Activated CD4-positive, alpha-beta T cell treated with anti-CD3 and anti-CD28 coated beads, Interleukin-2, amount 50 U/mL, for 24 hours (primary cell): ENCODE data around the gene PCK1.

Experiments
- DNase-seq, 2 donors: peaks; one replicate each; pipeline ENCODE4 v3.0.0-alpha.2; 2020; ENCODE audit warnings: low read depth in 1 of 2, low spot score in 1 of 2

PCK1 gene

GRCh38 chr20:57536120-57536708 is 24.7 kb upstream of the PCK1 start:
- no peak for DNase-seq

DNA sequence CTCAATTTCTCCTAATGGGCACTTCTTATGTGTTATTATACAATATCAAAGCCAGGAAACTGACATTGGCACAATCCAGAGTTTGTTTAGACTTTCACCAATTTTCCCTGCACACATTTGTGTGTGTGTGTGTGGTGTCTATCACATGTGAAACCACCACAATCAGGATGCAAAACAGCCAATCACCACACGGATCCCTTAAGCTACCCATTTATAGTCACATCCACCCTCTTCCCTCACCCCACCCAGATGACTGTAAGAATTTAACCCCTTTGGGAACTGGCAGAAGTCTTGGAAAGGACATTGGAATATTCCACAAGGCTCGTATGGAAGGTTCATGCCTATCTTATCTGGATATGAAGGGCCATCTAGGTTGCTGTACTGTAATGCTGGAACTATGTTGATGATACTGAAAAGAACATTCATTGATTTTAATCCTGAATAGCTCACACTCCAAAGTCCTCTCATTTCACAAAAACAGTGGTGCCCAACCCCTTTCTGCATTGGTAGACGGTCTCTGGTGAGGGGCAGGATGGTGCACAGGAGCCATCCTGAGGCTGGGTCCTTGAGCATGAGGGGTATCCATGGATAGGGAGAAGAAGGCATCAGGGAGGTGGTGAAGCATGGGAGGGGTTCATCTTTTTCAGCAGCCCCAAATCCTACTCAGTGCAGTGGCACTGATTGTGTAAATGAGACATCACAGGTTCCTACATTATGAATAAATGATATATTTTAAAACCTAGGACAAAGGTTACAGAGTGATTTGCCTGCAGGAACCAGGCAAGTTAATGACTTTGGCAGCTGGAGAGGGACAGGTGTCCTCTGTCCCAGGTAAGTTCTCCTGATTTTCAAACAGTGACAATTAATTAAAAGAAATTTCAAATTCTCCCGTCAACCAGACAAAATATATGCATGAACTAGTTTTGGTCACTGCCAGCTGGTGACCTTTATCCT is 23.9 kb upstream of the PCK1 start:
- no peak for DNase-seq

DNA sequence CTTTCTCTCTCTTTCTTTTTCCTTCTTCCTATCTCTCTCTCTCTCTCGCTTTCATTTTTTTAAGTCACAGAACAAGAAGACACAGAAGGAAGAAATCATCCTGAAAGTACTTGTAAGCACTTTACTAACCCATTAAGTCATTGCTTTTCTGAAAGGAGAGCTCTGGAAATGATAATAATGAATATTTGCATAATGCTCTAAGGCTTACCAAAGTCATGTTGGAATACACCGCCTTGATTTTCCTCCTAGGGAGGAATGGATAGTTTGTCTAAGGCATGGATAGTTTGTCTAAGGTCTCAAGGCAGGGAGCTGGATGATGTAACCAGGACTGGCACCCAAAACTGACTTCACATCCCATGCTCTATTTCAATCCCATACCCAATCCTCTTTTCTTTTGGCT is 23.1 kb upstream of the PCK1 start:
- no peak for DNase-seq

DNA sequence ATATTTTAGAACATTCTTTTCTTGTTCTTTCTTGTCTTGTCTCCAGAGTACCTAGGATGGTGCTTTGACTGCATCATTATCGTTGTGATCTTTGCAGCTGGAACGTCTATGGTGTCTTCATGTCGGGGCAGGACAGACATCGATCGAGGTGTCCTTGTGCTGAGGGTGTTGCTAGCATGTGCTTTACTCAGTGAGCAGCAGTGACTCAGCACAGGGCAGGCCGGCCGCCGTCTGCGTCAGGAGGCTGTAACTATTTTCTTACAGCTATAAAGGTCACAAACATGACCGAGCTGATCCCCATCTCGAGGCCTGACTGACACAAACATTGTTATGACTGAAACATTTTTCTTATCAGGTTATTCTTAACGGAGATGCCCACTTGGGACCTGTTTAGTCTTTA is 21.0 kb upstream of the PCK1 start:
- DNase-seq, result no peak

- no peak for DNase-seq
Measured at GRCh38 chr20:57540890-57541580, 19.9 kb upstream of the PCK1 start.

DNA sequence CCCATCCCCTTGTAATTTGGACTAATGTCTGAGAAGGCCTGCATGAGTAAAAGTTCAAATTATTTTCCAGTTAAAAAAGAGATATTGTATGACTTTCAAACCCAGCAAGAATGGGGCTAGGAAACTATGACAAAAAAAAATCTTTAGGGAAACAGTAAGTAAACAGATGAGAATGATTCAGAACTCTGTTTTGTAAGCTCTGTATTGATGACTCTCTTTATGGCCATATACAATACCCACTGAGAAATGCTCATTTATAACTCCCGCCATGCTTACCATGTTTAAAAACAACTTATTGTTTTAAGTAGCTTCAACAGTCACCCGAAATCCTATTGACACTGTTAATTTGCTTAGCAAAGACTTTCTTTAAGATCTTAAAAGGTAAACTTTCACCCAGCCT is 17.2 kb upstream of the PCK1 start:
- no peak for DNase-seq

- DNase-seq, result no peak
Measured at GRCh38 chr20:57544838-57545564, 15.9 kb upstream of the PCK1 start.

- no peak for DNase-seq
Measured at GRCh38 chr20:57545927-57546662, 14.8 kb upstream of the PCK1 start.

DNA sequence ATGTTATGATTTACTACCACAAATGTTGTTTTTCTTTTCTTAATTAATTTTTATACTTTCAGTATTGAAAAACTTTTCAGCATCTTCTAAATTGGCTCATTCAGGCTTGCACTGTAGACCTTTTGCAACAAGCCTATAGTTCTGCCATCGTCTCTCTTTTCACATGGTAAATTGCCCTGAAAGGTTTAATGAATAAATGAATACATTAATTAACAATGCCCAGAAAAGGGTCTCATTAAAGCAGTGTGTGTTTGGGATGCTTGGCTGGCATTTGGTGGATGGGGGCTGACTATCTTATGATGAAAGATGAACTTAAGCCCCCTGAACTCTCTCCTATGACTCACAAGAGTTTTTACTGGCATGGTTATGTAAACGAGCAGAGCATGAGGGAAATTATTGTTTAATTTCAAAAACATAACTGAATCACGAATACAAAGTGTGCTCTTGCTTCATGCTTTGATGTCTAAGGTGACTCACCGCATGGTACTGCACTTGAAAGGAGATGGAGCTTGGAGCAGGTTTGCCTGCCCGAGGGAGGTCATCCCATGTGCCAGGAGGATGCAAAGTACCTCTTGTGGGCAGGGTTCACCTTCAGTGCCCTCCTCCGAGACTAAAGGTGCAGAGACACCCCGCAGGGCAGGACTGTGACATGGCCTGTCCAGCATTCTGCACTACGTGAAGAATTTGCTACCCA is 13.8 kb upstream of the PCK1 start:
- no peak for DNase-seq

DNA sequence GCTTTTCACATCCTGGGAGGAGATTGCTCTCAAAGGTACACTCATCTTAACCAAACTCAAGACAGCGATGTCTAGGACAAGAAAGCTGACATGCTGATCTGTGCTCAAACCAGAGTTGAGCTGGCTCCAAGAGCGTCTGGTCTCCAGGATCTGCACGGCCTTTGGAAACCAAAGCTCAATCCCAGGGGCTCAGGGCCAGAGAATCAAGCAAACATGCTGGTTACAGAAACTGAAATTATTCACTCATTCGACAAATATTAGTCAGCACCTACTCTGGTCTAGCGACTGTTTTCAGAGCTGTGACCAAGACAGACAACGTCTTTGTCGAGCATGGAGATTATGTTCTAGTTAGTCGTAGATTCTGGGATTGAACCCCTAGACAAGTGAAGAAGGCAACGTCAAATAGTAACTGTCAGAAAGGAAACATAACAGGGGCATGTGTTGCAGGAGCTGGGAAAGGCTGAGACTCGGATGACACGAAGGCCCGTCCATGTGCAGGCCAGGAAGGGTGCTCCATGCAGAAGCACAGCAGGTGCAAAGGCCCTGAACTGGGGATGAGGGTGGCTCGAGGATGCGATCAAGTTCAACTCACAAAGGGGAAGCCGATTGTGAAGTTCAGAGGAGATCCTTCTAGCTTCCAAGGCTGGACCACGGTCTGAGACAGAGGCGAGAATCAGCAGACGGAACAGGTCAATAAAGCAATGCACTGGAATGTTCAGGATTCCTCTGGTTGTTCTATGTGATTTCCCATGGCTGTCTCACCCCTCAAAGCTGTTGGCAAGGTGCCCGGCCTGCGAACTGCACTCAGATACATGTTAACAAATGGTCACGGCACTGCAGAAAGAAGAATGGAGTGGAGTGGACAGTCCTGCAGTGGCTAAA is 12.5 kb upstream of the PCK1 start:
- DNase-seq, result no peak

DNA sequence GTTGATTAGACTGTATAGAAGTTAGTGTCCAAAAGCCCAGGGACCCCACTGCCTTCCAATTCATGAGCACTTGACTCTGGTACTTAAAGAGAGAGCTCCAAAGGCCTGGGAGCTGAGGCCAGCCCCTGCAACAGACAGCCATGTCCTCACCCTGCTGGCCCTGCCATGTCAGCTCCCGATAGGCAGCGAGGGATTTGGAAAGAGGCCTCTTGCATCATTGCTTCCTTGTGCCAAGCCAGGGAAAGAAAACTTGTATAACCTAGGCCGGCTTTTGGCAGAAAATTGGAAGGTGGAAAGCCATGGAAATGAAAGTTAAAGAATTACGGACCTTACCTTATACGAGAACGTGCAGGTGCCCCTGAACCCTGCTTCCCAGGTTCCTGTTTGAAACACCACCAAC is 8.4 kb upstream of the PCK1 start:
- no peak for DNase-seq

- DNase-seq, result no peak
Measured at GRCh38 chr20:57553376-57554018, 7.4 kb upstream of the PCK1 start.

DNA sequence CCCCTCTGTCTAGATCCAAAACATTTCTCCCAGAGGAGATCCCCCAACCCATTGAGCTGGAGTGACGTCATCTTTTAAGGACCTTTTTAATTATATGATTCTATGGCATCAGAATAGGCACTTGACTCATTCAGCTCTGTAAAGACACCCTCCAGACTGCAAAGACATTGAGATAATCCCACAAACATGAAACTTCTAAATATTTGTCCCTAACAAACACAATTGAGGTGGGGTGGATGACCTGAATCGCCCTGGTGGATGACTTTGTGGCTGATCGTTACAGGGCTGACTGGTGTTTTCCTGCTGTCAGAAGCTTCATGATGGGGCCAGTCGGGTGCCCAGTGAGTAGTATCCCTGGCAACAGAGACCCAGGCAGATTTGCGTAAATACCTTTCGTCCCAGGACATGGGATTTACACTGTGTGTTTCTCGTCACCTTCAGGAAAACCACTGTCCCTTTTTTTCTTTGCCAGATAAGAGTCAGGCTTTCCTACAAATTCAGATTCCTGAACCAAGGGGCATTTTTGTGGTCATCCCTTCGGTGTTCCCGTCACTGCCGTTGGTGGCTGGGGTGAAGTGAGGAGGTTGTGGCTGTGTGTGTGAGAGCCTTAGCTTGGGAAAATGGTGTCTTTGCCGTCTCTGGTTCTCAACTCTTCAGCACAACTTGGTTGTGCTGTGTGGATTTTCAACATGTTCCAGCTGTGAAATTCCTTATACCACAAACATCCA is 5.3 kb upstream of the PCK1 start:
- DNase-seq, result no peak

DNA sequence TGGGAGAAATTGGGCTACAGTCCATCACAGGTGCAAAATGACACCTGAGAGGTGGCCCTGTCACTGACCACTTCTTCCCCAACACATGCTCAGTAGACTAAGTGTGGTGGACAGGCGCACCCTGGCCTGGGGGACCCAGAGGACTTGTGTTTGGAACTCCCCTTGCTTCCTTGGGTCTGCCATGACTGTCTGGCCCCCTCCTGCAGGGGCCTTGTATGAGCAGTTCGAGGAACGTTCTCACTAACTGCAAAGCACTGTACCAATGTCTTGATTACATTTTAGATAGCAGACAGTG is 4.0 kb upstream of the PCK1 start:
- no peak for DNase-seq

DNA sequence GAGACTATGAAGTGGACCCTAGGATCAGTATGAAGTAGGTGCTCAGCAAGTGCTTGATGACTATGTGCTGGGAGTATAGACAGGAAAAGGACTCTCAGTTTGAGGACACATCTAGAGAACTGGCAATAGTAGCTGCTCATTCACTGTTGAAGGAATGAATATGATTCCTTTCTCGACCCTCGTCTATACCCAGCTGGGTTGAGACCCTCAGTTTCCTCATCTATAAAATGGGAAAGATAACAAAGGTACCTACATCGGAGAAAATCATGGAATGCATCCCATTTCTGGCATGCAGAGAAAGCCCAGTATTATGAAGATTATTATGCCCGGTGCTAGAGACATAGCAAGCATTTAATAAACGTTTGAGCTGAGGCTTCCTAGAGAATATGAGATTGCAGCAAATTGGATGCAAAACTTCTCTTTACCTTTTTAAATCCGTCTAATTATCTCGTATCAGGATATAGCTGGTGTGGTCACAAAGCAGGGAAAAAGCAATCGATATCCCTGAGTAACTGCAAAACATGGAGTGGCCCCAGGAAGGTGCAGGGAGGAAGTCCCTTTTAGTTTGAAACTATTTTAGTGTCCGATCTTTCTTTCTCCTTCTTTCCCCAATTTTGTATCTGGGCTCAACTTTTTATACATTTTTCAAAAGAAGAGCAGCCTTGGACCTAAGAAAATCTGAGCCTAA is 2.8 kb upstream of the PCK1 start:
- no peak for DNase-seq

DNA sequence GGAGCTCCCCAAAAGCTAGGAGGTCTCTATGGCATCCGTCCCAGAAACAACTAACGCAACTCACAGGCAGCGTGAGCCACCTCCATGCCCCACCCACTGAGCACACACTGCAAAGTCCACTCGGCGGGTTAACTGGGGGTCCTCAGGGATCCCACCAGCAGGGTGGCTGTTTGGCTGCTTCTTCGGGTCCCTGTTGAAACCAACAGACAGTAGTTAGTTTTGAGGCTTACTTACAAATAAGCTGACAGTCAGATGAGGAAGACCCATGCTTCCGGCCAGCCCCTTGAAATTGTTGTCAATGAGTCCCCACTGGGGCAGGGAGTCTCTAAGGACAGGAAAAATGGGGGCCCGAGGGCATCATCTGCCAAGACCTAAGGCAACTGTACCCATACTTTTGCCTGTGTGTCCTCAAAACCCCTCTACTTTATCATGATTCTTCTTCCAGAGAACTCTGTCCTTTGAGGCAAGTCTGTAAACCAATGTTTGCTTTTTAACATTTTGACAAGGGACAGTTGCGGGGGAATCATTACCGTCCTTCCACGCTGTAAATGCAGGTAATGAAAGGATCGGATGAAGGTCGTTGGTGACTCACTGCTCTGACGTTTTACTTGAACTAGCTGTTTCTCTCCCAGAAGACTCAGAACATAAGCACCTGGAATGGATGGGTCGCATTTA is 2.2 kb upstream of the PCK1 start:
- DNase-seq, result no peak

- no peak for DNase-seq
Measured at GRCh38 chr20:57559289-57559634, 1.6 kb upstream of the PCK1 start.
